GM23338 (cell line): ENCODE results near the gene CFAP70. TPM values are rescaled to one million over a fixed set of nuclear protein-coding genes. Genes with fewer than 3 reads are reported as not detected.

Experiments used
- ATAC-seq: fragments of 200-7000 bp; cut with Tn5 transposase; 3 replicates; pipeline ENCODE4 v1.9.1; 2020
- DNase-seq: peaks from one replicate; pipeline ENCODE4 v3.0.0-alpha.2; 2015; ENCODE audit warnings: low spot score
- H2AFZ ChIP-seq: fragments of 200-600 bp; sonication (generic); 2 replicates; pipeline ENCODE4 v1.8.0; 2016; ENCODE audit warnings: antibody characterized with exemption, mild to moderate bottlenecking, moderate library complexity
- H3F3A ChIP-seq: fragments of 200-600 bp; sonication (generic); replicated peaks from 2 replicates; pipeline ENCODE4 v1.8.0; 2017; ENCODE audit warnings: antibody characterized with exemption, mixed run types, low read depth
- H3K27ac ChIP-seq: fragments of 200-600 bp; sonication (generic); 2 replicates; pipeline ENCODE4 v1.6.1; 2016; ENCODE audit warnings: low read depth
- H3K27me3 ChIP-seq: fragments of 200-600 bp; sonication (generic); 2 replicates; pipeline ENCODE4 v1.8.0; 2016; ENCODE audit warnings: mild to moderate bottlenecking, mixed run types, moderate library complexity; ENCODE audit not compliant: insufficient read depth
- H3K36me3 ChIP-seq: fragments of 200-600 bp; sonication (generic); 2 replicates; pipeline ENCODE4 v1.8.0; 2016; ENCODE audit warnings: mild to moderate bottlenecking; ENCODE audit not compliant: insufficient read depth
- H3K4me1 ChIP-seq: fragments of 200-600 bp; sonication (generic); 2 replicates; pipeline ENCODE4 v1.8.0; 2016; ENCODE audit warnings: mild to moderate bottlenecking, moderate library complexity; ENCODE audit not compliant: insufficient read depth
- H3K4me2 ChIP-seq: fragments of 200-600 bp; sonication (generic); 2 replicates; pipeline ENCODE4 v1.7.1; 2017; ENCODE audit warnings: mixed run types
- H3K4me3 ChIP-seq: fragments of 200-600 bp; sonication (generic); 2 replicates; pipeline ENCODE4 v1.6.1; 2016; ENCODE audit warnings: mixed run types
- H3K79me2 ChIP-seq: fragments of 200-600 bp; sonication (generic); replicated peaks from 2 replicates; pipeline ENCODE4 v1.8.0; 2017; ENCODE audit warnings: mild to moderate bottlenecking; ENCODE audit not compliant: insufficient read depth
- H3K9me2 ChIP-seq: fragments of 200-600 bp; sonication (generic); 2 replicates; pipeline ENCODE4 v1.8.0; 2017; ENCODE audit not compliant: insufficient read depth
- H4K20me1 ChIP-seq: fragments of 200-600 bp; sonication (generic); replicated peaks from 2 replicates; pipeline ENCODE4 v1.8.0; 2017; ENCODE audit warnings: mild to moderate bottlenecking; ENCODE audit not compliant: insufficient read depth
- H3K27ac Mint-ChIP-seq: 2 replicates; pipeline ENCODE4 v1.8.0; 2020; ENCODE audit warnings: inconsistent platforms, mild to moderate bottlenecking, moderate library complexity, mixed read lengths
- H3K27me3 Mint-ChIP-seq: 3 replicates; pipeline ENCODE4 v1.8.0; 2022; ENCODE audit warnings: low read depth, mild to moderate bottlenecking, moderate library complexity, mixed read lengths, inconsistent platforms; ENCODE audit not compliant: insufficient read depth, poor library complexity
- H3K36me3 Mint-ChIP-seq: 3 replicates; pipeline ENCODE4 v1.8.0; 2021; ENCODE audit warnings: low read depth, mild to moderate bottlenecking, inconsistent platforms, moderate library complexity, mixed read lengths
- H3K4me1 Mint-ChIP-seq: 3 replicates; pipeline ENCODE4 v1.8.0; 2020; ENCODE audit warnings: mild to moderate bottlenecking, inconsistent platforms, mixed read lengths
- H3K4me3 Mint-ChIP-seq: 3 replicates; pipeline ENCODE4 v1.8.0; 2021; ENCODE audit warnings: moderate library complexity, mild to moderate bottlenecking, inconsistent platforms, mixed read lengths
- H3K9me3 Mint-ChIP-seq: 3 replicates; pipeline ENCODE4 v1.8.0; 2020; ENCODE audit warnings: moderate library complexity, mild to moderate bottlenecking, inconsistent platforms, mixed read lengths
- CREB1 ChIP-seq: fragments of 250-450 bp; sonication (Bioruptor Pico); IDR thresholded peaks from 2 replicates; pipeline ENCODE4 v1.5.0; 2020; ENCODE audit warnings: low read depth, mild to moderate bottlenecking, moderate library complexity
- JUNB ChIP-seq: IDR thresholded peaks from one replicate; pipeline ENCODE4 v1.6.1; 2016; ENCODE audit warnings: antibody characterized with exemption; ENCODE audit not compliant: unreplicated experiment
- POLR2AphosphoS5 ChIP-seq: IDR thresholded peaks from 2 replicates; pipeline ENCODE4 v1.6.1; 2016; ENCODE audit warnings: antibody characterized with exemption, low read depth
- STAT1 ChIP-seq: IDR thresholded peaks from one replicate; pipeline ENCODE4 v1.6.1; 2016; ENCODE audit warnings: antibody characterized with exemption; ENCODE audit not compliant: unreplicated experiment
- ZNF114 ChIP-seq: fragments of 250-450 bp; sonication (Bioruptor Pico); IDR thresholded peaks from 2 replicates; pipeline ENCODE4 v1.5.0; 2020; ENCODE audit warnings: mild to moderate bottlenecking, moderate library complexity
- ZNF331 ChIP-seq: fragments of 250-450 bp; sonication (Bioruptor Pico); IDR thresholded peaks from 2 replicates; pipeline ENCODE4 v1.5.0; 2020; ENCODE audit warnings: low read depth, mild to moderate bottlenecking, moderate library complexity
- polyA plus RNA-seq: library from polyadenylated mRNA; unstranded; fragments of >200 nt; fragmentation: Nextera tagmentation; extraction: Ambion mirVana; gene quantifications from 2 replicates; pipeline ENCODE4 v1.2.1, GENCODE V29; 2016
- total RNA-seq: library from RNA; depleted of rRNA; stranded (reverse); fragments of >200 nt; shearing (Covaris generic); gene quantifications from 2 replicates; pipeline ENCODE4 v1.2.3, GENCODE V29; 2014
- TF ChIP-seq, protein P1 (sequence below): fragments of 250-450 bp; sonication (Bioruptor Pico); IDR thresholded peaks from 2 replicates; pipeline ENCODE4 v1.5.0; 2020; ENCODE audit warnings: mild to moderate bottlenecking, moderate library complexity

The CFAP70 gene
- total and polyA plus RNA-seq, 2 experiments from 2014 or later, result 0.17 to 0.24 TPM

DNA sequence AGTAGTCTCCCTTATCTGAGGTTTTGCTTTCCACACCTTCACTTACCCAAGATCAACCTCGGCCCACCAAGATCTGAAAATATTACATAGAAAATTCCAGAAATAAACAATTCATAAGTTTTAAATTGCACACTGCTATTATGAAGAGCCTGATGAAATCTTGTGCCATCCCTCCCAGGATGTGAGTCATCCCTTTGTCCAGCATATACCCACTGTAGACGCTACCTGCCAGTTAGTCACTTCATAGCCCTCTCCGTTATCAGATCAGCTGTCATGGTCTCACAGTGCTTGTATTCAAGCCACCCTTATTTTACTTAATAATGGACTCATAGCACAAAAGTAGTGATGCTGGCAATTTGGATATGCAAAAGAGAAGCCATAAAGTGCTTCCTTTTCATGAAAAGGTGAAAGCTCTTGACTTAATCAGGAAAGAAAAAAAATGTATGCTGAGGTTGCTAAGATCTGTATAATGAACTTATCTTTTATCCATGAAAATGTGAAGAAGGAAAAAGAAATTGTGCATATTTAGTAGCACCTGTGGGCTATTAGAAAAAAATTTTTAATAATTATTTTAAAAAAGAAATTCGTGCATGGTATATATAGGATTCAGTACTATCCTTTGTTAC, 96.4 kb downstream of the CFAP70 start (continued):
- TF ChIP-seq, protein P1, sequence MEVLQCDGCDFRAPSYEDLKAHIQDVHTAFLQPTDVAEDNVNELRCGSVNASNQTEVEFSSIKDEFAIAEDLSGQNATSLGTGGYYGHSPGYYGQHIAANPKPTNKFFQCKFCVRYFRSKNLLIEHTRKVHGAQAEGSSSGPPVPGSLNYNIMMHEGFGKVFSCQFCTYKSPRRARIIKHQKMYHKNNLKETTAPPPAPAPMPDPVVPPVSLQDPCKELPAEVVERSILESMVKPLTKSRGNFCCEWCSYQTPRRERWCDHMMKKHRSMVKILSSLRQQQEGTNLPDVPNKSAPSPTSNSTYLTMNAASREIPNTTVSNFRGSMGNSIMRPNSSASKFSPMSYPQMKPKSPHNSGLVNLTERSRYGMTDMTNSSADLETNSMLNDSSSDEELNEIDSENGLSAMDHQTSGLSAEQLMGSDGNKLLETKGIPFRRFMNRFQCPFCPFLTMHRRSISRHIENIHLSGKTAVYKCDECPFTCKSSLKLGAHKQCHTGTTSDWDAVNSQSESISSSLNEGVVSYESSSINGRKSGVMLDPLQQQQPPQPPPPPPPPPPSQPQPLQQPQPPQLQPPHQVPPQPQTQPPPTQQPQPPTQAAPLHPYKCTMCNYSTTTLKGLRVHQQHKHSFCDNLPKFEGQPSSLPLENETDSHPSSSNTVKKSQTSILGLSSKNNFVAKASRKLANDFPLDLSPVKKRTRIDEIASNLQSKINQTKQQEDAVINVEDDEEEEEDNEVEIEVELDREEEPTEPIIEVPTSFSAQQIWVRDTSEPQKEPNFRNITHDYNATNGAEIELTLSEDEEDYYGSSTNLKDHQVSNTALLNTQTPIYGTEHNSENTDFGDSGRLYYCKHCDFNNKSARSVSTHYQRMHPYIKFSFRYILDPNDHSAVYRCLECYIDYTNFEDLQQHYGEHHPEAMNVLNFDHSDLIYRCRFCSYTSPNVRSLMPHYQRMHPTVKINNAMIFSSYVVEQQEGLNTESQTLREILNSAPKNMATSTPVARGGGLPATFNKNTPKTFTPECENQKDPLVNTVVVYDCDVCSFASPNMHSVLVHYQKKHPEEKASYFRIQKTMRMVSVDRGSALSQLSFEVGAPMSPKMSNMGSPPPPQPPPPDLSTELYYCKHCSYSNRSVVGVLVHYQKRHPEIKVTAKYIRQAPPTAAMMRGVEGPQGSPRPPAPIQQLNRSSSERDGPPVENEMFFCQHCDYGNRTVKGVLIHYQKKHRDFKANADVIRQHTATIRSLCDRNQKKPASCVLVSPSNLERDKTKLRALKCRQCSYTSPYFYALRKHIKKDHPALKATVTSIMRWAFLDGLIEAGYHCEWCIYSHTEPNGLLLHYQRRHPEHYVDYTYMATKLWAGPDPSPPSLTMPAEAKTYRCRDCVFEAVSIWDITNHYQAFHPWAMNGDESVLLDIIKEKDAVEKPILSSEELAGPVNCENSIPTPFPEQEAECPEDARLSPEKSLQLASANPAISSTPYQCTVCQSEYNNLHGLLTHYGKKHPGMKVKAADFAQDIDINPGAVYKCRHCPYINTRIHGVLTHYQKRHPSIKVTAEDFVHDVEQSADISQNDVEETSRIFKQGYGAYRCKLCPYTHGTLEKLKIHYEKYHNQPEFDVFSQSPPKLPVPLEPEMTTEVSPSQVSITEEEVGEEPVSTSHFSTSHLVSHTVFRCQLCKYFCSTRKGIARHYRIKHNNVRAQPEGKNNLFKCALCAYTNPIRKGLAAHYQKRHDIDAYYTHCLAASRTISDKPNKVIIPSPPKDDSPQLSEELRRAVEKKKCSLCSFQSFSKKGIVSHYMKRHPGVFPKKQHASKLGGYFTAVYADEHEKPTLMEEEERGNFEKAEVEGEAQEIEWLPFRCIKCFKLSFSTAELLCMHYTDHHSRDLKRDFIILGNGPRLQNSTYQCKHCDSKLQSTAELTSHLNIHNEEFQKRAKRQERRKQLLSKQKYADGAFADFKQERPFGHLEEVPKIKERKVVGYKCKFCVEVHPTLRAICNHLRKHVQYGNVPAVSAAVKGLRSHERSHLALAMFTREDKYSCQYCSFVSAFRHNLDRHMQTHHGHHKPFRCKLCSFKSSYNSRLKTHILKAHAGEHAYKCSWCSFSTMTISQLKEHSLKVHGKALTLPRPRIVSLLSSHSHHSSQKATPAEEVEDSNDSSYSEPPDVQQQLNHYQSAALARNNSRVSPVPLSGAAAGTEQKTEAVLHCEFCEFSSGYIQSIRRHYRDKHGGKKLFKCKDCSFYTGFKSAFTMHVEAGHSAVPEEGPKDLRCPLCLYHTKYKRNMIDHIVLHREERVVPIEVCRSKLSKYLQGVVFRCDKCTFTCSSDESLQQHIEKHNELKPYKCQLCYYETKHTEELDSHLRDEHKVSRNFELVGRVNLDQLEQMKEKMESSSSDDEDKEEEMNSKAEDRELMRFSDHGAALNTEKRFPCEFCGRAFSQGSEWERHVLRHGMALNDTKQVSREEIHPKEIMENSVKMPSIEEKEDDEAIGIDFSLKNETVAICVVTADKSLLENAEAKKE (CRISPR knock-in tag), result no peak
- TF ChIP-seq POLR2AphosphoS5, result no peak

DNA sequence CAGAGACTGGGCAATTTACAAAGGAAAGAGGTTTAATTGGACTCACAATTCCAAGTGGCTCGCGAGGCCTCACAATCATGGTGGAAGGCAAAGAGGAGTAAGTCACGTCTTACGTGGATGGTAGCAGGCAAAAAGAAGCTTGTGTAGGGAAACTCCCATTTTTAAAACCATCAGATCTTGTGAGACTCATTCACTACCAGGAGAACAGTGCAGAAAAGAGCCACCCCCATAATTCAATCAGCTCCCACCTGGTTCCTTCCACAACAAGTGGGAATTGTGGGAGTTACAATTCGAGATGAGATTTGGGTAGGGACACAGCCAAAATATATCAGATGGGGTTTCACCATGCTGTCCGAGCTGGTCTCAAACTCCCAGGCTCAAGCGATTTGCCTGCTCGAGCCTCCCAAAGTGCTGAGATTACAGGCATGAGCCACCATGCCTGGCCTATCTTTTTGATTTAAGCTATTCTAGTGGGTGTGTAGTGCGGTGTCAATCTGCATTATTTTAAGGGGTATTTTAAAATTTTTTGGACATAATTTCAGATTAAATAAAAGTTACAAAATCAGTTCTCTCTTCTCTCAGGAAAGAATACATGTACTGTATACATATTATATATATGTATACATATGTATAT, 97.2 kb downstream of the CFAP70 start:
- H2AFZ ChIP-seq, result no peak overlapping the region
- Mint-ChIP-seq H3K4me3 (no peak overlapping the region), H3K9me3 (peaks cover 14% of the 10 kb centered on the region), H3K27me3 (peaks cover 4% of the 10 kb centered on the region), H3K36me3 (peaks cover 4% of the 10 kb centered on the region; the same call in 1 of the 3 replicates), H3K27ac (no peak overlapping the region), H3K4me1 (no peaks in the 10 kb centered on the region)
- H3K4me1 ChIP-seq, result no peaks in the 10 kb centered on the region
- no peaks in the 10 kb centered on the region for H3K79me2 ChIP-seq
- H3F3A ChIP-seq, result no peaks in the 10 kb centered on the region
- no peak for ATAC-seq
- H3K27ac ChIP-seq, result no peak overlapping the region
- H3K36me3 ChIP-seq, result no peaks in the 10 kb centered on the region; the same call in 1 of the 2 replicates
- no peak for DNase-seq
- H3K4me3 ChIP-seq, result no peak overlapping the region
- H3K27me3 ChIP-seq, result no peaks in the 10 kb centered on the region
- H3K9me2 ChIP-seq, result no peaks in the 10 kb centered on the region
- no peaks in the 10 kb centered on the region for H4K20me1 ChIP-seq
- H3K4me2 ChIP-seq, result no peak overlapping the region
- TF ChIP-seq ZNF114 (CRISPR knock-in tag) (no peak), ZNF331 (CRISPR knock-in tag) (no peak), STAT1 (no peak), POLR2AphosphoS5 (no peak), JUNB (no peak), CREB1 (CRISPR knock-in tag) (no peak)
- TF ChIP-seq, protein P1 (CRISPR knock-in tag), result no peak
